Spleen (tissue), 11 donors: ENCODE data around the gene STING1. TPM values are rescaled to one million over a fixed set of nuclear protein-coding genes. Genes with fewer than 3 reads are reported as not detected.

ENCODE experiments used
- DNase-seq: peaks from one replicate; pipeline ENCODE4 v3.0.0-alpha.2; 2020
- H3K27ac ChIP-seq, 8 donors: fragments of 200-600 bp; sonication (generic) in 7 of 8; 1 replicate in 4 of 8; 2 replicates in 4 of 8; pipeline versions ENCODE4 v1.5.0 to v1.8.0; 2016 to 2021; ENCODE audit warnings: inconsistent platforms in 4 of 8, mild to moderate bottlenecking in 4 of 8, moderate library complexity in 1 of 8
- H3K27me3 ChIP-seq, 7 donors: fragments of 200-600 bp; sonication (generic) in 6 of 7; replicated peaks in 1 of 7; 1 replicate in 4 of 7; 2 replicates in 3 of 7; pipeline versions ENCODE4 v1.5.0 to v1.8.0; 2016 to 2021; ENCODE audit warnings: inconsistent platforms in 3 of 7, mild to moderate bottlenecking in 1 of 7
- H3K36me3 ChIP-seq, 6 donors: fragments of 200-600 bp; sonication (generic) in 5 of 6; 1 replicate in 4 of 6; 2 replicates in 2 of 6; pipeline versions ENCODE4 v1.5.0 to v1.8.0; 2016 to 2021; ENCODE audit warnings: inconsistent platforms in 2 of 6
- H3K4me1 ChIP-seq, 6 donors: fragments of 200-600 bp; sonication (generic) in 5 of 6; 1 replicate in 3 of 6; 2 replicates in 3 of 6; pipeline versions ENCODE4 v1.5.0 to v1.8.0; 2016 to 2021; ENCODE audit warnings: inconsistent platforms in 3 of 6
- H3K4me3 ChIP-seq, 8 donors: fragments of 200-600 bp; sonication (generic) in 7 of 8; 1 replicate in 4 of 8; 2 replicates in 4 of 8; pipeline versions ENCODE4 v1.5.0 to v1.8.0; 2016 to 2021; ENCODE audit warnings: inconsistent platforms in 4 of 8, mild to moderate bottlenecking in 4 of 8, moderate library complexity in 2 of 8
- H3K9me3 ChIP-seq, 8 donors: fragments of 200-600 bp; sonication (generic) in 7 of 8; 1 replicate in 4 of 8; 2 replicates in 4 of 8; pipeline versions ENCODE4 v1.5.0 to v1.8.0; 2016 to 2021; ENCODE audit warnings: inconsistent platforms in 4 of 8
- CTCF ChIP-seq, 11 experiments: fragments of 200-600 bp in 7 of 11; fragments of 450-650 bp in 4 of 11; sonication (generic) in 4 of 11; IDR thresholded peaks in 8 of 11; conservative IDR thresholded peaks in 3 of 11; 1 replicate in 7 of 11; 2 replicates in 4 of 11; pipeline versions ENCODE4 v1.4.0 to v1.8.0; 2016 to 2021; ENCODE audit warnings: antibody characterized with exemption in 11 of 11, inconsistent platforms in 4 of 11, mild to moderate bottlenecking in 1 of 11
- POLR2A ChIP-seq, 3 donors: fragments of 450-650 bp; IDR thresholded peaks; one replicate each; pipeline ENCODE4 v1.5.1; 2017; ENCODE audit warnings: antibody characterized with exemption in 3 of 3, mild to moderate bottlenecking in 1 of 3
- POLR2AphosphoS5 ChIP-seq, 3 donors: sonication (generic); formaldehyde crosslinking; IDR thresholded peaks; one replicate each; pipeline ENCODE4 v1.5.1; 2017; ENCODE audit warnings: antibody characterized with exemption in 3 of 3
- WGBS, 5 donors: extraction: QIAGEN DNeasy Blood & Tissue Kit in 3 of 5; methylation state at CpG; one replicate each; pipeline versions ENCODE4 v1.1.5 to v1.1.7; 2013 to 2018; 5-methylcytosine and 5-hydroxymethylcytosine counted together
- intact Hi-C: fragments of 100-400 bp; cut with DNase I; formaldehyde crosslinking; loops from one replicate; pipeline ENCODE4 v1.15.0; 2023; ENCODE audit warnings: low total_unique reads
- polyA plus RNA-seq, 3 donors: library from polyadenylated mRNA; stranded (reverse); fragments of 200-250 nt; gene quantifications; one replicate each; pipeline ENCODE4 v1.2.1, GENCODE V29; 2013
- total RNA-seq, 7 donors: library from RNA; depleted of rRNA in 3 of 7; stranded (reverse); fragments of >200 nt in 3 of 7; fragmentation: NEBNext Ultra II Directional in 4 of 7; extraction: Animal tissue kit (Norgen Biotek cat#: 25700) in 4 of 7; gene quantifications; one replicate each; pipeline versions ENCODE4 v1.1.0 to v1.2.1, GENCODE V29; 2016 to 2021
- donor health status: healthy with polysubstance abuse.
- donor health status: DM: no; HTN: no; CAD: no; lungs with moderate emphysema.
- donor health status: DM: no; HTN: no; CAD: no.
- donor health status: Bipolar disorder and iron deficiency.
- donor health status: healthy.
- donor health status: DM: no; HTN: no; CAD: no.
- donor health status: DM: yes; HTN: yes; CAD: no.

Gene STING1
- total and polyA plus RNA-seq, 10 donors: 24.2 to 166 (median 104) TPM

- Histone ChIP-seq H3K9me3 (no peaks in the 10 kb centered on the region), H3K27me3 (no peaks in the 10 kb centered on the region), H3K36me3 (peaks cover 0 to 62% (median 36%) of the 10 kb centered on the region in 6 donors), H3K27ac (peak overlapping the region in 6 of 8 donors; percentile 8 to 84 (median 72)), H3K4me1 (peaks cover 26 to 100% (median 80%) of the 10 kb centered on the region in 6 donors), H3K4me3 (no peak overlapping the region)
- TF ChIP-seq POLR2A (IDR thresholded peaks at IDR 0.05): no peak
- TF ChIP-seq POLR2AphosphoS5 (IDR thresholded peaks at IDR 0.05): no peak
- TF ChIP-seq CTCF (IDR thresholded peaks at IDR 0.05 in 8 of 11, conservative IDR thresholded peaks at IDR 0.05 in 3 of 11): no peak
- intact Hi-C loops: no loop called here
- WGBS, 5 donors: 41 to 61% (median 51%) methylated on average over 11 to 13 of the region's 13 CpGs
- no peak for DNase-seq
These were observed 6.5 kb downstream of the STING1 start for GRCh38 chr5:139475865-139476617.

- Histone ChIP-seq H3K4me1 (peaks cover 24 to 100% (median 79%) of the 10 kb centered on the region in 6 donors), H3K27me3 (no peaks in the 10 kb centered on the region), H3K27ac (peak overlapping the region in 7 of 8 donors; percentile 8 to 84 (median 69)), H3K9me3 (no peaks in the 10 kb centered on the region), H3K36me3 (peaks cover 0 to 57% (median 35%) of the 10 kb centered on the region in 6 donors), H3K4me3 (no peak overlapping the region)
- DNase-seq: no peak
- intact Hi-C loops: no loop called here
- TF ChIP-seq POLR2AphosphoS5 (IDR thresholded peaks at IDR 0.05): peak in 2 of 3 donors; percentile 20 to 36
- TF ChIP-seq POLR2A (IDR thresholded peaks at IDR 0.05): no peak
- 25 to 28% (median 27%) methylated on average over 13 of the region's 13 CpGs for WGBS, 5 donors
These were observed 7.4 kb downstream of the STING1 start for GRCh38 chr5:139474890-139475791.

- H3K4me3 ChIP-seq: no peak overlapping the region
- H3K27ac ChIP-seq: peak overlapping the region; percentile 40 to 84 (median 71)
- no peak for DNase-seq
- H3K4me1 ChIP-seq: peaks cover 20 to 100% (median 69%) of the 10 kb centered on the region in 6 donors
- H3K27me3 ChIP-seq: no peaks in the 10 kb centered on the region
- TF ChIP-seq POLR2AphosphoS5 (IDR thresholded peaks at IDR 0.05) (peak in 1 of 3 donors; percentile 24), POLR2A (IDR thresholded peaks at IDR 0.05) (no peak), CTCF (IDR thresholded peaks at IDR 0.05 in 8 of 11, conservative IDR thresholded peaks at IDR 0.05 in 3 of 11) (peak in 1 of 11 experiments; percentile 10)
- H3K9me3 ChIP-seq: no peaks in the 10 kb centered on the region
- H3K36me3 ChIP-seq: peaks cover 0 to 41% (median 29%) of the 10 kb centered on the region in 6 donors
- WGBS, 5 donors: 61 to 71% (median 65%) methylated on average over 2 of the region's 2 CpGs
- intact Hi-C loops: no loop called here
These were observed 9.0 kb downstream of the STING1 start for GRCh38 chr5:139473565-139473964.

DNA sequence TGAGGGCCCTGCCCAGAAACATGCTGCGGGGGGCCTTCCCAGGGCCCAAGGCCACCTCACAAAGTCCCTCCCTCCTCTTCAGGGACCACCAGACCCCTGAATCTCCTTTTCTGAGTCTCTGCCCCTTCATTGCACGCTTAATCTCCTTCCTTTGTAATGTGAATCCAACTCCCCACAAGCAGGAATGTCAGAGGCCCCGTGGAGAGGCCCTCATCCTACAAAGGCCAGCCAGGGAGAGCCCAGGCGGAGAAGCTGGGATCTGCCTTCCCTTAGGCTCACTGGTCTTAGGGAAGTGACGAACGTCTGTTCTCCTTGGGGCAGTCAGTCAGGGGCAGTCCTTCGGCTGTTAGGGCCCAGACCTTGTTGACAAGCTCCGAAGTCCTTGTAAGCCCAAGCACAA lies 9.5 kb downstream of the STING1 start:
- WGBS, 5 donors: 60 to 81% (median 65%) methylated on average over 6 to 8 of the region's 8 CpGs
- H3K9me3 ChIP-seq: no peaks in the 10 kb centered on the region
- peaks cover 20 to 100% (median 66%) of the 10 kb centered on the region in 6 donors for H3K4me1 ChIP-seq
- no peak for DNase-seq
- H3K27me3 ChIP-seq: no peaks in the 10 kb centered on the region
- H3K4me3 ChIP-seq: no peak overlapping the region
- TF ChIP-seq POLR2AphosphoS5 (IDR thresholded peaks at IDR 0.05) (peak in 1 of 3 donors; percentile 27), POLR2A (IDR thresholded peaks at IDR 0.05) (no peak), CTCF (IDR thresholded peaks at IDR 0.05 in 8 of 11, conservative IDR thresholded peaks at IDR 0.05 in 3 of 11) (no peak)
- peaks cover 0 to 37% (median 25%) of the 10 kb centered on the region in 6 donors for H3K36me3 ChIP-seq
- peak overlapping the region; percentile 40 to 84 (median 71) for H3K27ac ChIP-seq
- intact Hi-C loops: no loop called here
